Astrocyte of the cerebellum (primary cell): Measurements from ENCODE around the gene COMP.

ENCODE experiments used
- DNase-seq: peaks from one replicate; pipeline ENCODE4 v3.0.0-alpha.2; 2011; ENCODE audit warnings: low read depth
- H3K4me3 ChIP-seq: 2 replicates; pipeline ENCODE4 v1.5.1; 2011; ENCODE audit warnings: mild to moderate bottlenecking, low read depth, low read length, moderate library complexity
- in situ Hi-C: cut with HindIII; loops from 2 replicates; pipeline ENCODE4 v1.10.0; 2017; ENCODE audit warnings: low sequenced_read_pairs
- TF ChIP-seq, protein P1 (sequence below): IDR thresholded peaks from 2 replicates; pipeline ENCODE4 v1.5.1; 2012; ENCODE audit warnings: low read length, low read depth, moderate library complexity, mild to moderate bottlenecking; ENCODE audit errors: missing control alignments

Gene COMP

DNA sequence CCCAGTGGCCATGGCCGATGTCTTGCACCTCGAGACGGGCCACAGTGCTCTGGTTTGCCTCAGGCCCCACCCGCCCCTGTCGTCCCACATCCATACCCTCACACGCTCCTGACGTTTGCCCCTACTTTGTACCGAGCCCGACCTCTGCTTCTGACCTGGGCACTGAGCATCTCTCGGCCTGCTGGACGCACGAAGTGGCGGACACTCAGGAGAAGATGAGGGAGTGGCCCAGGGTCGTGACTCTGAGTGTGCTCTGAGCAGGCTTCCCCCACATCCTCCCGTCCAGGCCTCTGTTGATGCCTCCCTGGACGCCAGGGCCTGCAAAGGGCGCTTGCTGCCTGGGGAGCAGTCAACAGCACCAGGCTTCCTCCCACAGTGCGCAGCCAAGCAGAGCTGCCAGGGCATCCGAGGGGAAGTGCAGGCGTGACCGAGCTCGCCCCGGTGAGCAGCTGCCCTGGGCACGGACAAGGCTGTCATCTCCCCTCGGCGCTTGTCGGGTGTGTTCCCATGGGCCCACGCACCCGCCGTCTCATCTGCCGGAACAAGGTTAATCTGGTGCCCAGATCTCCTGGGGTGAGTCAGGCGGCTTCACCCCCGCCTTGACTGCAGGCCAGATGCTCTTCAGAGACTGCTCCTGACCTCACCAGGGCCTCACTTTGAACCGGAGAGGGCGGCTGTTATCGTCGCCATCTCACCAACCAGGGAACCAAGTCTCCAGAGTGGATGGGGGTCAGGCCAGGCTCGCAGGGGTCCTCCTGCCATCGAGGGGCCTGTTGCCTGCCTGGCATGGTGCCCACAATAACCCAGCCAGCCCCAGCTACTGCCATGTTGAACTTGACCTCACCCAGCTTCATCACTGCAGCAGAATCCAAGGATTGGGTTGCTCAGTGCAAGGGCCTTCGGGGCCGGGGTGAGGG lies 27.2 kb downstream of the COMP start:
- no peak overlapping the region for H3K4me3 ChIP-seq
- TF ChIP-seq, protein P1, sequence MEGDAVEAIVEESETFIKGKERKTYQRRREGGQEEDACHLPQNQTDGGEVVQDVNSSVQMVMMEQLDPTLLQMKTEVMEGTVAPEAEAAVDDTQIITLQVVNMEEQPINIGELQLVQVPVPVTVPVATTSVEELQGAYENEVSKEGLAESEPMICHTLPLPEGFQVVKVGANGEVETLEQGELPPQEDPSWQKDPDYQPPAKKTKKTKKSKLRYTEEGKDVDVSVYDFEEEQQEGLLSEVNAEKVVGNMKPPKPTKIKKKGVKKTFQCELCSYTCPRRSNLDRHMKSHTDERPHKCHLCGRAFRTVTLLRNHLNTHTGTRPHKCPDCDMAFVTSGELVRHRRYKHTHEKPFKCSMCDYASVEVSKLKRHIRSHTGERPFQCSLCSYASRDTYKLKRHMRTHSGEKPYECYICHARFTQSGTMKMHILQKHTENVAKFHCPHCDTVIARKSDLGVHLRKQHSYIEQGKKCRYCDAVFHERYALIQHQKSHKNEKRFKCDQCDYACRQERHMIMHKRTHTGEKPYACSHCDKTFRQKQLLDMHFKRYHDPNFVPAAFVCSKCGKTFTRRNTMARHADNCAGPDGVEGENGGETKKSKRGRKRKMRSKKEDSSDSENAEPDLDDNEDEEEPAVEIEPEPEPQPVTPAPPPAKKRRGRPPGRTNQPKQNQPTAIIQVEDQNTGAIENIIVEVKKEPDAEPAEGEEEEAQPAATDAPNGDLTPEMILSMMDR: no peak
- in situ Hi-C loops: no loop called here
- no peak for DNase-seq

GRCh38 chr19:18762125-18763023 lies 28.7 kb downstream of the COMP start:
- H3K4me3 ChIP-seq: no peak overlapping the region
- peak; percentile 37 for DNase-seq
- in situ Hi-C loops: no loop called here
- TF ChIP-seq, protein P1: no peak

DNA sequence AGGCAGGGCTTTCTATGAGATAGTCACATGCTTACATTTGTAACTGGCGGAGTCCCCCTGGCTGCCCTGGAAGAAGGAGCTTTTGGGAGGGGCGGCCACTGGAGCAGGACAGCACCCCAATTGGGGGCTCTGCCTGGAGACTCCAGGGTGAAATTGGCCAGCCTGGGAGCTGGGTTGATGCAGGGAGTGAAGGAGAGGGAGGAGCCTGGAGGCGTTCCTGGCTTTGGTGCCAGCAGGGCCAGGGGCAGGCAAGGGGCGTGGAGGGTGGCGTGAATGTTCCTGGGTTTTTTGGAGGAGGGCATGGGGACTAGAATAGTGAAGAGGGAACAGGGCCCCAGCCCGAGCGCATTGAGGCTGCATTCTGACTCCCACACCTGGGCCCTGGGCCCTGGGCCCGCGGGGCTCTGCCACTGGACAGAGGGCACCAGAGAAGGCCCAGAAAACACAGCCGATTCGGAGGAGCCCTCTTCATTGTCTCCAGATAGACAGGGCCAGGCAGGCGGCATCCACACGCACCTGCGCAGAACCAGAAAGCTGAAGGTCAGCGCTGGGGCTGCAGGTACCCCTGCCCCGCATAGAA lies 29.5 kb downstream of the COMP start:
- H3K4me3 ChIP-seq: no peak overlapping the region
- TF ChIP-seq, protein P1: no peak
- DNase-seq: no peak
- in situ Hi-C loops: no loop called here

DNA sequence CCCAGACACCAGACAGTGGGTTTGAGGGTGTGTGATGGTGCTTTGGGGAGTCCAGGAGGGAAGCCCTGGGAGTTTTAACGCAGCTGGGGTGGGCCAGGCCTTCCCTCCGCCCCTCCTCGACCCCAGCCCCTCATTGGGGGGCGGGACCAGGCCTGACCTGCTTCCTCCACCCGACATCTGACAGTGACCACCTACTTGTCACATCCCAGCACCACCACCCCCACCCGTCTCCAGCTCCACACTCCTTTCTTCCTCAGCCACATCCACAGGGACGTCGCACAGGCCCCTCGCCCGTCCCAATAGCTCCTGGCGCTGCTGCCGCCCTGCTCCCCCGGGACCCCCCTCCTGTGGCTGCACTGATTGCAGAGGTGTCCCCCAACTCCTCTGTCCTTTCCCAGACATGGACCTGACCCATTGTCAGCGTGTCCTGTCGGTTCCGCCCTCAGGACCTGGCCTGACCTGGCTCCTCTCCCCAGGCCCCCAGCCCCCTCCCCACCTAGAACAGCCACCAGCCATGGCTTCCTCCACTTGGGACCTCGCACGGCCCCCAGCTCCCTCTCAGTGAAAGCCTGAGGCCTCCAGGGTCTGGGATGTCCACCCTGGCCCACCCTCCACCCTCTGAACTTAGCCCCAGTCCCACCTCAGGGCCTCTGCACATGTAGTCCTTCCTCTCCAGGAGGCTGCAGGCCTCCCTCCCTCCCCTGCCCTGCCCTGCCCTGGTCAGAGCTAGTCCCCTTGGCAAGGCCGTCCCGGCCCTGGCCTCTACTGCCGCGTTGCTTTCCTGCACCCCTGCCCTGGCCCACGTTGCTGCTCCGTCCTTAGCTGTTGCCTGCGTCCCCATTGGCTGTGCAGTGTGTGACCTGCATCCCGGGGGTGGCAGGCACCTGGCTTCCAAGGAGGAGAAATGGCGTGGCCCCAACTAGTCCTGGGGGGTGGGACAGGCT lies 30.4 kb downstream of the COMP start:
- TF ChIP-seq, protein P1: no peak
- no peak for DNase-seq
- H3K4me3 ChIP-seq: no peak overlapping the region
- in situ Hi-C loops: no loop called here

DNA sequence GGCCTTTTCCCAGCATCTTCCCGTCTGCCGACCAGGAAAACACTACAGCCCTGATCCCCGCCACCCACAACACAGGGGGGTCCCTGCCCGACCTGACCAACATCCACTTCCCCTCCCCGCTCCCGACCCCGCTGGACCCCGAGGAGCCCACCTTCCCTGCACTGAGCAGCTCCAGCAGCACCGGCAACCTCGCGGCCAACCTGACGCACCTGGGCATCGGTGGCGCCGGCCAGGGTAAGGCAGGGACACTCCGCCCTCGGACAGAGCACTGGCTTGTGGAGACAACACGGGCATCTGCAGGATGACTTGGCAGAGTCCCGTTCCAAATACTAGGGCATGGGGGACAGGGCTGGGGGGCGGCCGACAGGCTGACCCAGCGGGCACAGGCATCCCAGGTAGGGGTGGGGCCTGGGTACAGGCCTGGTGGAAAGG lies 31.1 kb downstream of the COMP start:
- H3K4me3 ChIP-seq: no peak overlapping the region
- no peak for DNase-seq
- in situ Hi-C loops: no loop called here
- TF ChIP-seq, protein P1: no peak
